ENCODE data around the gene DCAF6.

DCAF6 gene

DNA sequence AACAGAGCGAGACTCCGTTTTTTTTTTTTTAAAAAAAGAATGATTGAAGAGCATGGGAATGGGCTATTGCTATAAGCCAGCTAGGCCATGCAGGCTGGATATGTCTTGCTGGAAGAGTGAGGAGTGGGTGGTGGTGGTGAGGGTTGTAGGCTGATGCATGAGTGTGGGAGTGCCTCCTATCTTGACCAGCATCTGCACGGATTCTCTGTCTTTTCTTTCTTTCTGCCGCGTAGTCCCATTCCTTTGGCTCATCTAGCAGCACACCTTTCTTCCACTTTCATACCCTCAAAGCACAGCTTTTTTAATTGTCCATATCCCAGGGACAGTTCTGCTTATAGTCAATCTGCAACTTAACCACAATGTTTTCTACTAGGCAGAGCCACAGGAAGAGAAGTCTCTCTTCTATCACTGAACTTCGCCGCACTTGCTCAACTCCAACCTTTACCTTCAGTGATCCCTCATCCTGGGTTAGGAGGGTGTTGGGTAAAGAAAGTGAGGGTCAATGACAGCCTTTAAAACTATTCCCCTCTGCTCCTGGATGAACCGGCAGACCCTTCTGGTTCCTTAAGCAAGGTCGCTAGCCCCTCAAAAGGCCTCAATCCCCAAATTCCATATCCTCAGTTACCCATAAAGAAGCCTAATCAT is 37.8 kb upstream of the DCAF6 start:
- DNase-seq (ENCODE audit: low read depth in 1 of 2, low spot score in 1 of 2) = no peak
- TF ChIP-seq POLR2AphosphoS5 (IDR thresholded peaks at IDR 0.05; ENCODE audit: low read depth) (no peak), SPI1 (IDR thresholded peaks at IDR 0.05; ENCODE audit: borderline replicate concordance, low read depth) (no peak), GABPA (IDR thresholded peaks at IDR 0.05; ENCODE audit: low read depth) (no peak)
- TF ChIP-seq, protein P1, sequence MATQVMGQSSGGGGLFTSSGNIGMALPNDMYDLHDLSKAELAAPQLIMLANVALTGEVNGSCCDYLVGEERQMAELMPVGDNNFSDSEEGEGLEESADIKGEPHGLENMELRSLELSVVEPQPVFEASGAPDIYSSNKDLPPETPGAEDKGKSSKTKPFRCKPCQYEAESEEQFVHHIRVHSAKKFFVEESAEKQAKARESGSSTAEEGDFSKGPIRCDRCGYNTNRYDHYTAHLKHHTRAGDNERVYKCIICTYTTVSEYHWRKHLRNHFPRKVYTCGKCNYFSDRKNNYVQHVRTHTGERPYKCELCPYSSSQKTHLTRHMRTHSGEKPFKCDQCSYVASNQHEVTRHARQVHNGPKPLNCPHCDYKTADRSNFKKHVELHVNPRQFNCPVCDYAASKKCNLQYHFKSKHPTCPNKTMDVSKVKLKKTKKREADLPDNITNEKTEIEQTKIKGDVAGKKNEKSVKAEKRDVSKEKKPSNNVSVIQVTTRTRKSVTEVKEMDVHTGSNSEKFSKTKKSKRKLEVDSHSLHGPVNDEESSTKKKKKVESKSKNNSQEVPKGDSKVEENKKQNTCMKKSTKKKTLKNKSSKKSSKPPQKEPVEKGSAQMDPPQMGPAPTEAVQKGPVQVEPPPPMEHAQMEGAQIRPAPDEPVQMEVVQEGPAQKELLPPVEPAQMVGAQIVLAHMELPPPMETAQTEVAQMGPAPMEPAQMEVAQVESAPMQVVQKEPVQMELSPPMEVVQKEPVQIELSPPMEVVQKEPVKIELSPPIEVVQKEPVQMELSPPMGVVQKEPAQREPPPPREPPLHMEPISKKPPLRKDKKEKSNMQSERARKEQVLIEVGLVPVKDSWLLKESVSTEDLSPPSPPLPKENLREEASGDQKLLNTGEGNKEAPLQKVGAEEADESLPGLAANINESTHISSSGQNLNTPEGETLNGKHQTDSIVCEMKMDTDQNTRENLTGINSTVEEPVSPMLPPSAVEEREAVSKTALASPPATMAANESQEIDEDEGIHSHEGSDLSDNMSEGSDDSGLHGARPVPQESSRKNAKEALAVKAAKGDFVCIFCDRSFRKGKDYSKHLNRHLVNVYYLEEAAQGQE (IDR thresholded peaks at IDR 0.05; ENCODE audit: insufficient replicate concordance, low read depth) = no peak
- TF ChIP-seq, protein P2, sequence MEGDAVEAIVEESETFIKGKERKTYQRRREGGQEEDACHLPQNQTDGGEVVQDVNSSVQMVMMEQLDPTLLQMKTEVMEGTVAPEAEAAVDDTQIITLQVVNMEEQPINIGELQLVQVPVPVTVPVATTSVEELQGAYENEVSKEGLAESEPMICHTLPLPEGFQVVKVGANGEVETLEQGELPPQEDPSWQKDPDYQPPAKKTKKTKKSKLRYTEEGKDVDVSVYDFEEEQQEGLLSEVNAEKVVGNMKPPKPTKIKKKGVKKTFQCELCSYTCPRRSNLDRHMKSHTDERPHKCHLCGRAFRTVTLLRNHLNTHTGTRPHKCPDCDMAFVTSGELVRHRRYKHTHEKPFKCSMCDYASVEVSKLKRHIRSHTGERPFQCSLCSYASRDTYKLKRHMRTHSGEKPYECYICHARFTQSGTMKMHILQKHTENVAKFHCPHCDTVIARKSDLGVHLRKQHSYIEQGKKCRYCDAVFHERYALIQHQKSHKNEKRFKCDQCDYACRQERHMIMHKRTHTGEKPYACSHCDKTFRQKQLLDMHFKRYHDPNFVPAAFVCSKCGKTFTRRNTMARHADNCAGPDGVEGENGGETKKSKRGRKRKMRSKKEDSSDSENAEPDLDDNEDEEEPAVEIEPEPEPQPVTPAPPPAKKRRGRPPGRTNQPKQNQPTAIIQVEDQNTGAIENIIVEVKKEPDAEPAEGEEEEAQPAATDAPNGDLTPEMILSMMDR (IDR thresholded peaks at IDR 0.05; ENCODE audit: insufficient read depth, low read length) = no peak
- H3K27ac ChIP-seq (replicated peaks) = no peak overlapping the region

DNA sequence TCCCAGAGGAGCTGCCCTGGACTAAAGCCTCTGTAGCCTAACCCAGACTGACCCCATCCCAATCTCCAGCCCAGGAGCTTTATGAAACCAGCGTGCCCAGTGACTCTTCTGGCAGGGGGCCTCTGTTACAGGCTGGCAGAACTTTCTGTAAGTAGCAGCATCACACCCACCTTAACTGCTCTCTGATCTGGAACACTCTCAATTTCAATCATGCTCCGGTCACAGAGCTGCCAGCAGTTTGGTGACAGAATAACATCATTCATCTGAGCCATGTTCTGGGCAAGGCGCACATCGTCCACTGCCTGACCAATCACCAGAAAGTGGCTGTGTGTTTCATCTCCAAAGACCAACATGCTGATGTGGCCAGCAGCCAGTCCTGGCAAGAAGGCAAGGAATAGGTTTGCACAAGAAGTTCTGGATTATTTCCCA is 37.2 kb upstream of the DCAF6 start:
- H3K4me3 ChIP-seq (replicated peaks; ENCODE audit: insufficient read depth, low read length) = no peak overlapping the region
- DNase-seq (ENCODE audit: low read depth in 1 of 2, low spot score in 1 of 2) = no peak
- no peaks in the 10 kb centered on the region for H3K27me3 ChIP-seq (ENCODE audit: insufficient read depth, poor library complexity, severe bottlenecking)
- TF ChIP-seq POLR2AphosphoS5 (IDR thresholded peaks at IDR 0.05; ENCODE audit: low read depth) (no peak), GABPA (IDR thresholded peaks at IDR 0.05; ENCODE audit: low read depth) (no peak), SPI1 (IDR thresholded peaks at IDR 0.05; ENCODE audit: borderline replicate concordance, low read depth) (no peak)
- TF ChIP-seq, protein P2 (IDR thresholded peaks at IDR 0.05; ENCODE audit: insufficient read depth, low read length) = no peak
- TF ChIP-seq, protein P1 (IDR thresholded peaks at IDR 0.05; ENCODE audit: insufficient replicate concordance, low read depth) = no peak
- H3K27ac ChIP-seq (replicated peaks) = no peak overlapping the region

More for the DNA sequence above, 37.8 kb upstream of the DCAF6 start:
- Histone ChIP-seq H3K4me3 (replicated peaks; ENCODE audit: insufficient read depth, low read length) (no peak overlapping the region), H3K27me3 (ENCODE audit: insufficient read depth, poor library complexity, severe bottlenecking) (no peaks in the 10 kb centered on the region)

DNA sequence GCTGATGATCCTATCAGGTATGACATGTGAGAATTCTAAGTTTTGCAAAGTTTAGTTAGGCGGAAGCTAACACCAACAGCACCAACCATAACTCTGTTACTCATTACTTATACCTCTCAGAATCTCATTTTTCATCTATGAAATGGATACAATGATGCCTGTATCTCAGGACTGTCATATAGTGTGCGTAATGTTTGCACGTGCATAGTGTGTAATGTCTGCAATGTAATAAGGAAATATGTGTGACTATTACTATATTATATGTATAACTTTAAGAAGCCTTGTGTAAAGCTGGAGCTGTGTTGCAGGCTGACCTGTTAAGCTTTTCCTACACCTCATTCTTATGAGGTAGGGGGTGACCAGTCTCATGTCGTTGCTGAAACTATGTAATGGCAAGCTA is 35.6 kb upstream of the DCAF6 start:
- Histone ChIP-seq H3K27ac (replicated peaks) (no peak overlapping the region), H3K4me3 (replicated peaks; ENCODE audit: insufficient read depth, low read length) (no peak overlapping the region), H3K27me3 (ENCODE audit: insufficient read depth, poor library complexity, severe bottlenecking) (no peaks in the 10 kb centered on the region)
- TF ChIP-seq, protein P2 (IDR thresholded peaks at IDR 0.05; ENCODE audit: insufficient read depth, low read length) = no peak
- no peak for DNase-seq (ENCODE audit: low read depth in 1 of 2, low spot score in 1 of 2)

DNA sequence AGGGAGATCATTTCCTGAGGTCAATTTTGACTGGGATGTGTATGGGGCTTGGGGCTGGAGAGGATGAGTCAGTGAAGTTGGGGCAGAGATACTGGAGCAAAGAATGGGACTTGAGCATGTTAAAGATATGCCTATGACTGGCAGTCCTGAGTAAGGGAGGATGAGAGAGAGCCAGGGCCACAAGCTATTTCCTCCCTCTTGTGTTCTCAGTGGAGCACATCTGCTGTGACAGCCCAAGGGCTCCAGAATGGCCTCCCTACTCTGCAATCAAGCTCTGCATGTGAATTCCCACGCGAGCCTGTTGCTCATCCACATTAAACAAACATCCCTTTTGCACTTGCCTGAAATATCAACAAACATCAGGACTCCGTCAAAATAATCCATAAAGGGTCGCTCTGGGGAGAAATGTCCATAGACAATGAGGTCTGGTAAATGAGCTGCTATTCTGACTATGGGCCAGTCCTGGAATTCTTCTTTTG is 31.8 kb upstream of the DCAF6 start:
- Histone ChIP-seq H3K27me3 (ENCODE audit: insufficient read depth, poor library complexity, severe bottlenecking) (no peaks in the 10 kb centered on the region), H3K27ac (replicated peaks) (peak overlapping the region; percentile 58), H3K4me3 (replicated peaks; ENCODE audit: insufficient read depth, low read length) (no peak overlapping the region)
- TF ChIP-seq POLR2AphosphoS5 (IDR thresholded peaks at IDR 0.05; ENCODE audit: low read depth) = no peak
- TF ChIP-seq, protein P2 (IDR thresholded peaks at IDR 0.05; ENCODE audit: insufficient read depth, low read length) = no peak
- TF ChIP-seq SPI1 (IDR thresholded peaks at IDR 0.05; ENCODE audit: borderline replicate concordance, low read depth) = no peak
- no peak for TF ChIP-seq GABPA (IDR thresholded peaks at IDR 0.05; ENCODE audit: low read depth)
- TF ChIP-seq, protein P1 (IDR thresholded peaks at IDR 0.05; ENCODE audit: insufficient replicate concordance, low read depth) = no peak
- DNase-seq (ENCODE audit: low read depth in 1 of 2, low spot score in 1 of 2) = no peak
